SK-N-MC (cell line): ENCODE data around the gene PRODH.

ENCODE experiments used
- EZH2 ChIP-seq: fragments of 200-600 bp; sonication (generic); IDR thresholded peaks from one replicate; pipeline ENCODE4 v1.6.1; 2017; ENCODE audit warnings: antibody characterized with exemption
- POLR2AphosphoS5 ChIP-seq: IDR thresholded peaks from 2 replicates; pipeline ENCODE4 v1.6.1; 2012; ENCODE audit warnings: mild to moderate bottlenecking, low read depth, low read length, borderline replicate concordance

DNA sequence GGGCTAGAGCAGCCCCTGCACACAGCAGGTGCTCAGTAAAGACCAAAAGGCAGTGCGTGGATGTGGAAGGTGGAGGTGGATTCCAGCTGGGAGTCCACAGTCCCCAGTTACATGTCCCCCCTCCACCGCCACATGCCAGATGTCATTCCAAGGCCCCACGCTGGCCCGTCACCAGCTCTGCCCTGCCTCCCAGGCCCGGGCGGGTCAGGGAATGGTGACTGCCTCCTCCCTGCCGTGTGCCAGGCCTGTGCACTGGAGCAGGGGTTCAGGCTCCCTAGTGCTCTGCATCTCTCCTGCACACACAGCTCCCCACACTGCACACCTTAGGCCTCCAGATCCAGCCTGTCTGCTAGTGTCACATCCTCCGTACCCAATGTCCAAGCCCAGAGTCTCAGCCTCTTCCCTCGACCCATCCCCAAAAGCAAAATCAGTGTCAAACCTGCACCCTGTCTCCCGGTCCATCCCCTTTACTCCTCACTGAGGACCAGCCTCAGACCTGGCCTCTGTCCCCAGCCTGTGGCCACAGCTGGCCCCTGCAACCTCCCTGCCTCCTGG is 40.2 kb upstream of the PRODH start:
- TF ChIP-seq EZH2, result no peak
- TF ChIP-seq POLR2AphosphoS5, result no peak
